DMS153 (cell line): ENCODE results near the gene MGME1.

Source experiments
- DNase-seq: peaks from one replicate; lab custom pipeline; 2025; lab: John Stamatoyannopoulos, UW

The MGME1 gene

DNA sequence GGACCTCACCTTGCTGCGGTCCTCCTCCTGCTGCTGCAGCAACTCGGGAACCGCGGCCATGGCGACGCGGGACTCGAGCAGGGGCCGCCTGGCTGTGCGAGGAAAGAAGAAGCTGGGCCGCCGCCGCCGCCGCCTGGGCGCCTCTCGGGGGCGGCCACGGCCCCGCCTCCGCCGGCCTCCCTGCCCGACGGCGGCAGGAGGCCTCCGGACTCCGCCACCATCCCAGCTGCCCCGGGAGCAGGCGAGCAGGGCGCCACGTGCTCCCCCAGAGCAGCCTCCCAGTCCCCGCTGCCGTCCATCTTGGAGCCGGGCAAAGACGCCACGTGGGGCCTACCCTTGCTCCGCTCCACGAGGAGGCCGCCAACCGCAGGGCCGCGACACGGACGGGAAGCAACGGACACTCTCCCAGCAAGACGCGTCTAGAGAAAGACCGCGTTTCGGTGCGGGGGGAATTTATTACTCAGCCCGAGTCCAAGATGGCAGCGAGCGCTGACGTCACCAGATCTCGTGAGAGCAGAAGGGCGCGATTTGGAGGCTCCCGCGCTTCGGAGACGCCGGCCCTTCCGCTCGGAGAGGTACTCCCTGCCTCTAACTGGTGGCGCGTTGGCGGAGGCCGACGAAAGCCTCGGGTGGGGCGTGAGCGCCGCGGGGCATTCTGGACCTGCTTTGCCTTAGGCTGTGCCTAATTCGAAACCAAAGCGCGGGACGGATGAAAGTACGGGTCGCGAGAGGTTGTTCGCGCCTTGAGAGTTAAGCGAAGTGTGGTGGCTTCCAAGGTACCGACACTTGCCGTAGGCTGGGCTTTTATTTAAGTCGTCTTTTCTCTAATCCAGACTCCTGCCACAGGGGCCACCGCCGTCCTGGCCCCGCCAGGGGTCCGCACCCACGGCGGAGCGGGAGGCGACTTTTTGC, at the start of gene MGME1, which contains the start of gene SNX5:
Gene MGME1, plus strand, starts transcription at position 653 of the 912 bp plus-strand sequence. CDS start 842 bp downstream, outside the sequence.
Gene SNX5, minus strand, starts transcription at position 429 of the 912 bp plus-strand sequence. Its CDS starts 369 bp downstream, at position 60.
- DNase-seq, result peak; percentile 99

GRCh38 chr20:17919149-17919548, 49.7 kb upstream of the MGME1 start:
- no peak for DNase-seq

DNA sequence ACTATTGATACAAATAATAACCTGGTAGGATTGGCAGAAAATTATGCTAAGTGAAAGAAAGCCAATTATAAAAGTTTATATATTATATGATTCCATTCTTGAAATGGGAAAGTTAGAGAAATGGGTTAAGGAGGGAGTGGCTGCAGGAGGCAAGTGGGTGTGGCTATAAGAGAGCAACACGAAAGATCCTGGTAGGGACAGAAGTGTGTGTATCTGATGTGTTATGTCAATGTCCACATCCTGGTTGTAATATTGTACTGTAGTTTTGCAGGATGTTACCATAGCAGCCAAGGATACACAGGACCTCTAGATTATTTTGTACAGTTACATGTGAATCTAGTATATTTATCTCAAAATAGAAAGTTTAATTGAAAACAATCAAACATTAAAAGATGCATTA, 47.0 kb upstream of the MGME1 start:
- no peak for DNase-seq

DNA sequence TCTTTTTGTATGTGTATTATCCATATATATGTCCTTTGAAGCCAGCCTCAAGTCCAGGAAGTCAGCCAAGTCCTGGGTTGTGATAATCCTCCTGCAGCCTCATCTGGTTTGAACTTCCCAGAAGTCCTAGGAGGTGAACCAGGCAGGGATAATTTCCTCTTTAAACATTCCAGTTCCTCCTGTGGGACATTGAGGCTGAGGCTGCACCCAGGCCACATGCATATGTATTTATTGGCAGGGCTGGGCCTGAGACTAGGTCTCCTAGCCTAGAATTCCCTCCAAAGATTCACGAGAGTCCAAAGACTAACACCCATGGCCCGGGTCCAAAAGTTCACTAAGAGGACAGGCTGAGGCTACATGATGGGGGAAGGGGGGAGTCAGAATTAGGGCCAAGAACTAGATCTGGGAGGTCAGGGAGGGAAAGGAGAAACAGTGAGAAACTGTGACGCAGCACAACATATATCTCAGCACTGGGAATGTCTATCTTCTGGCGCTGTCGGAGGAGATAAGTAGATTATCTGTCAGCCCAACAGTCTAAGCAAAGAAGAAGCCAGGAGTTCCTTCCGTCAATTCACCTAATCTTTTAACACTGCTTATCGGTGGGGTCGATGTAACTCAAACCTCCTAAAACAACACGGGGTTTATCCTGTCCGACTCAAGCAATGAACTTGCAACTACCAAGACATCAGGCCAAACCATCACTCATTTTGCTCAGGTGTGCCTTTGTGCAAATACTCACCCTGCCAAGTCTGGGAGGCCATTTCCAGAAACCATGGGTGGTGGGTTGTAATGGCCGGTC, 43.5 kb upstream of the MGME1 start:
- no peak for DNase-seq

DNA sequence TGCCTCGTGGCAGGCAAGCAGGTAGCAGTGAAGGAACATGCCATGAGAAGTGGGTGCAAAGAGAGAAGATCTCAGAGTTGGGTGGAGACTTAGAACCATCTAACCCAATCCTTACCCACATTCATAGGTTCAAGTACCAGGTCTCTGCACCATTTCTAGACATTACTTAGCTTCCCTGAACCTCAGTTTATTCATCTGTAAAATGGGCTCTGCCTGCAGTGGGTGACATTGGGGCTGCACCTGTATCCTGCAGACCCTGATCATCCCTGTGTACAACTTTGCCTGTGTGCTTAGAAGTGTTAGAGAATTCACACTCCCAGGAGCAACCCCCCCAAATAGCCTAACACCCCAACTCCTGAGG, 42.9 kb upstream of the MGME1 start:
- DNase-seq, result no peak

GRCh38 chr20:17928211-17928611, 40.6 kb upstream of the MGME1 start:
- no peak for DNase-seq

DNA sequence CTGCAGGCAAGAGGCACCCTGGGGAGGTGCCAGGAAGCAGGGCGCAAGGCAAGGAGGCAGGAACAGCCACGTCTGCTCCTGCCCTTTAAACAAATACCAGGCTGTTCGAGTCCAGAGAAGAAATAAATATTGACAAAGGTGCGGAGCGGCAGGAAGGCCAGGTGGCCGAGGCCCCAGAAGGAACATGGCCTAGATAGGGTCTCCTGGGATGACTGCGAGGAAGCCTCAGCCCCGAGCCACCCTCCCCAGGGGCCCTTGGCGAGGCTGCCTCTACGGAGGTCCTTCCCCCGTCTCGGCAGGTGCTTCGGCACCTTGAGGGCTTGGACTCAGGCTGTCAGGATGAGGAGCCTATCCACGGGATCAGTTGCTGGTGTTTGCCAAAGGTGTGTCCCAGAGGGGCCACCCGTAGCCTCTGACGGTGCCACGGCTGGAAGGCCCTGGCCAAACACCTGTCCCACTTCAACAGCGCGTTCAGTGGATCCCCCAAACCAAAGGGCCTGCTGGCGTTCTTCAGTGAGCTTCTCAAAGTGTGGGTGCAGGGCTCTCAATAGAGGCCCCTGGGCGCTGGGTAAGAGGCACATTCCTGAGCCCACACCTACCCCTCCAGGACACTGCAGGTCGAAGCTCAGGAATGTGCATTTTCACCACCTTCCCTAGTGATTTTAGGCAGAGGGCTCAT, 40.0 kb upstream of the MGME1 start:
- DNase-seq, result peak; percentile 57

- DNase-seq, result no peak
Observed at GRCh38 chr20:17931513-17931912, 37.3 kb upstream of the MGME1 start.

GRCh38 chr20:17932396-17932795, 36.4 kb upstream of the MGME1 start:
- no peak for DNase-seq

DNA sequence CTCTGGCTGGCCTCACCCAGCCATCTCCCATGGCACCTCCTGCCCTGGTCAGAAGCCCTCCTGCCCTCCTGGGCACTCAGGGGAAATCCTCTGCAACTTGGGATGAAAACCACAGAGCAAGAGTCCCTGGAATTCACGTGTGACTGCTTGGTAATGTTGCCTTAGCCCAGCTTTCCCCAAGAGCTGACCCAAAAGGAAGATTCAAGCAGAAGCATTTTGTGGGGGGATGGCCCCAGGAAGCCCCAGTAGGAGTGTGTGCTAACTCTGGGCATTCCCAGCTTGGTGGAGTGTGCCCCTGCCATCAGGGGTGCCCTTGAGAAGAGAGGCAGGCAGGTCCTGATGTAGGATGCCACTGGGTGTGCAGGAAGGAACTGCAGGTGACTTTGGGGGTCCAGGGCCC, 35.7 kb upstream of the MGME1 start:
- no peak for DNase-seq

GRCh38 chr20:17933711-17934110, 35.1 kb upstream of the MGME1 start:
- no peak for DNase-seq

DNA sequence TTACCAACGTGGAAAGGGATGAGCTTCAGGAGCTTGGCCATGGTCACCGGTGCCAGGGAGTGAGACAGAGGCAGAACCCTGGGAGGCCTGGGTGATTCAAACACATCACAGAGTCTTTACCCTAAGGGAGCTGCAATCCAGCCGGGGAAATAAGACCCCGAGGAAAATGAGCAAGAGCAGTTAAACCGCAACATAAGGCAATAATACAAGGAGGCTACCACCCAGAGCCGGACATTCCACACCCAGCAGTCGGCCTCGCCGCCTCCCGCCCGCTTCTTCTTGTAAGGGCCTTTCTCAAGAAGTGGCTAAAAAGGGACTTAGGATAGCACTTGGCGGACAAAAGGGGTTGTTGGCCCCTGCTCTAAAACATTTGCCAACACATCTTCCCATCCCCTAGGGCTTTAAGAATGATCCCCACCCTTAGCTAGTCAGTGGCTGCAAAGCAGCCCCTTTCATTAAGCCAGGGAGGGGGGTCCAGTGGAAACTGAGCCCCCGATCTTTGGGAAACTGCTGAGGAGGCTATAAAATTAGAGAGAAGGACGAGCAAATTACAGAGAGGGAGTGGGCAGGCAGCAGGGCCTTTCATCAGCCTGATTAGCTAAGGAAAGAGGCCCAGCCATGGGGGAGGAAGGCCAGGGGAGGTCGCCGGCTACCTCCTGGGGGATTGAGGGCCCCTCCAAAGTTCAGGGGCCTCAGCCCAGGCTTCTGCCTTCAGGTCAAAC, 34.5 kb upstream of the MGME1 start:
- DNase-seq, result no peak

DNA sequence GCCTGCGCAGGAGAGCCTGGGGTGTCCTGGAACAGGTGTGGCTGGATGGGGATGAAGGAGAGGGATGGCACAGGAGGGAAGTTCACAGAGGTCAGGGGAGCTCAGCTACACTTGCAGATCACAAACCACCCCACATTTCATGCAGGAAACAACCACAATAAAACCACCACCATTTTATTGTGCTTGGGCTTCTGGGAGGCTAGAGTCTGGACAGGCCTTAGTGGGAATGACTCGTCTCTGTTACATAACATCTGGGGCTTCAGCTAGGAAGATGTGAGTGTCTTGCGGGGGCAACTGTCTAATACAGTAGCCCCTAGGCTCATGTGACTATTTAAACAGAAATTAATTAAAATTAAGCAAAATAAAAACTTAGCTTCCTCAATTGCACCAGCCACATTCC, 33.6 kb upstream of the MGME1 start:
- no peak for DNase-seq

- no peak for DNase-seq
Observed at GRCh38 chr20:17935761-17936160, 33.1 kb upstream of the MGME1 start.

DNA sequence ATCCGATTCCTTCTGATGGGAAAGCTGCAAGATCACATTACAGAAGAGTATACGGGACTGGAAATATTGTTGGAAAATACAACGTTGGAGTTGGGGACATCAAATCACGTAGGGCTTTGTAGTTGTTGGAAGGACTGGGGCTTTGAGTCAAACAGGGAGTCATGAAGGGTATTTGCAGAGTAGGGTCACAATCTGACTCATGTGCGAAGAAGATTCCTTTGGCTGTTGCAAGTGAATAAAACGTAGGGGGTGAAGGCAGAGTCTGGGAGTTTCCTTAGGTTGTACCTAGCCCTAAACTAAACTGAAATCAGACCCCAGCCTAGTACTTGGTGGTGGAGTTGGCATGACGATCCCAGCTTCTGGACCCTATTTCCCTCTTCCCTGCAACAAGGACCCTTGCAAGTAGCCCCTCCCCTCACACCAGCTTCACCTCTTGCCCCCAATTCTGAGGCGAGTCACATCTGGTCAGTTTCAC, 32.5 kb upstream of the MGME1 start:
- DNase-seq, result no peak

GRCh38 chr20:17936761-17937732, 31.8 kb upstream of the MGME1 start:
- DNase-seq, result no peak

GRCh38 chr20:17938871-17939619, 29.8 kb upstream of the MGME1 start:
- DNase-seq, result peak; percentile 48

DNA sequence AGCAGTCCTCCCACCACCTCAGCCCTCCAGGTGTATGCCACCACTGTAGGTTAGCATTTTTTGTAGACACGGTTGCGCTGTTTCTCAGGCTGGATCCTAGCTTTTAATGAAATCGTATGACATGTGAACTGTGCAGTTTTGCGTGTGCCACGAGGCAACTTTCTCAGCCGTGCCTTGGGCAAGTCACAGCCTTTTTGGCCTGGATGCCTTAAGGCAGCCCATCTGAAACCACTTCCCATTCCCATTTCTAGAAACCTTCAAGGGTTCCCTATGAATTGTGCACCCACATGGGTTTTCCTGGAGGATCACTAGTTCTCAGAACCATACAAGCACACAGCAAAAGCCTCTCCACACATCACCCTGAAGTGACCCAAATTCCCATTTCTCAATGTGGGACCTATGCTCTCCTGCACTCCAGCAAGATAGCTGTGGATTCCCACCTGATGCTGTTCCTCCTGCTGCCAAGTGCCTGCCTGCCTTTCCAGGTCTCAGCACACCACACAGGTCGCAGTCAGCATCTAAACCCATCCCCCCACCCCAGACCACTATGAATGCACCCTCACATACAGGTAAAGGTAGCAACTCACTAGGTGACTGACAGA, 29.1 kb upstream of the MGME1 start:
- DNase-seq, result no peak
